Forelimb muscle (tissue), 1 donor: ENCODE measurements around the gene PCK2. TPM values are rescaled to one million over a fixed set of nuclear protein-coding genes. Genes with fewer than 3 reads are reported as not detected.

Experiments
- DNase-seq: peaks from one replicate; pipeline ENCODE4 v3.0.0-alpha.2; 2013; ENCODE audit warnings: low read depth
- polyA plus RNA-seq: library from polyadenylated mRNA; unstranded; fragments of 120-200 nt; gene quantifications from one replicate; pipeline ENCODE4 v1.2.1, GENCODE V29; 2013; ENCODE audit not compliant: insufficient read length

Gene PCK2
- polyA plus RNA-seq, 1 donor, result 3.6 TPM

DNA sequence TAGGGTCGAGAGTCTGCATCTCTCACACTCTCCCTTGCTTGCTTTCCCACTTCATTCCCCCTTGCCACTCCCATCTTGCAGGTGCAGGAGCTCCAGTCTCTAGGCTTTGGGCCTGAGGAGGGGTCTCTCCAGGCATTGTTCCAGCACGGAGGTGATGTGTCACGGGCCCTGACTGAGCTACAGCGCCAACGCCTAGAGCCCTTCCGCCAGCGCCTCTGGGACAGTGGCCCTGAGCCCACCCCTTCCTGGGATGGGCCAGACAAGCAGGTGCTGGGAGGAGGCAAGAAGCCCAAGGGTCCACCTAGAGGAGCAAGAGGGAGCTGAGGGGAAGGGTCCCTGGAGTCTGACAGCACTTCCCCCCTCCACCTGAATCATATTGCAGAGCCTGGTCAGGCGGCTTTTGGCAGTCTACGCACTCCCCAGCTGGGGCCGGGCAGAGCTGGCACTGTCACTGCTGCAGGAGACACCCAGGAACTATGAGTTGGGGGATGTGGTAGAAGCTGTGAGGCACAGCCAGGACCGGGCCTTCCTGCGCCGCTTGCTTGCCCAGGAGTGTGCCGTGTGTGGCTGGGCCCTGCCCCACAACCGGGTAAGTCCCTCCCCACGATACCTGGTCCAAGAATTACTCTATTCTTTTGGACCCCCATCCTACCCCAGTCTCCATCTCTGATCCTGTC is 57.4 kb downstream of the PCK2 start:
- no peak for DNase-seq

Other genes starting within 250 kb of the PCK2 start
- 20.9 TPM for gene DHRS4, start 140.5 kb upstream of the PCK2 start, polyA plus RNA-seq
- 9.2 TPM for gene DHRS4L2, start 105.4 kb upstream of the PCK2 start, polyA plus RNA-seq
- gene CARMIL3, start 42.3 kb upstream of the PCK2 start, polyA plus RNA-seq, result 0.18 TPM
- not detected for gene CPNE6, start 22.7 kb upstream of the PCK2 start, polyA plus RNA-seq
- 45.7 TPM for gene DCAF11, start 20.5 kb downstream of the PCK2 start, polyA plus RNA-seq
- gene NRL, start 20.6 kb downstream of the PCK2 start, polyA plus RNA-seq, result 1.8 TPM
- 164 TPM for gene FITM1, start 36.3 kb downstream of the PCK2 start, polyA plus RNA-seq
- gene PSME1, start 41.9 kb downstream of the PCK2 start, polyA plus RNA-seq, result 110 TPM
- gene EMC9, start 47.3 kb downstream of the PCK2 start, polyA plus RNA-seq, result 32.1 TPM
- 74.3 TPM for gene PSME2, start 52.3 kb downstream of the PCK2 start, polyA plus RNA-seq
- 32.6 TPM for gene RNF31, start 53.2 kb downstream of the PCK2 start, polyA plus RNA-seq
- 25.1 TPM for gene IRF9, start 67.0 kb downstream of the PCK2 start, polyA plus RNA-seq
- 8.2 TPM for gene REC8, start 77.8 kb downstream of the PCK2 start, polyA plus RNA-seq
- 26.4 TPM for gene IPO4, start 94.5 kb downstream of the PCK2 start, polyA plus RNA-seq
- gene TM9SF1, start 101.1 kb downstream of the PCK2 start, polyA plus RNA-seq, result 18.8 TPM
- gene TSSK4, start 111.4 kb downstream of the PCK2 start, polyA plus RNA-seq, result 5.0 TPM
- gene CHMP4A, start 119.2 kb downstream of the PCK2 start, polyA plus RNA-seq, result 40.0 TPM
- gene MDP1, start 121.8 kb downstream of the PCK2 start, polyA plus RNA-seq, result 5.5 TPM
- gene NEDD8, start 138.1 kb downstream of the PCK2 start, polyA plus RNA-seq, result 188 TPM
- gene GMPR2, start 138.6 kb downstream of the PCK2 start, polyA plus RNA-seq, result 53.3 TPM
- gene TINF2, start 148.3 kb downstream of the PCK2 start, polyA plus RNA-seq, result 37.0 TPM
- 0.86 TPM for gene TGM1, start 168.9 kb downstream of the PCK2 start, polyA plus RNA-seq
- gene RABGGTA, start 177.3 kb downstream of the PCK2 start, polyA plus RNA-seq, result 14.7 TPM
- gene DHRS1, start 205.5 kb downstream of the PCK2 start, polyA plus RNA-seq, result 15.0 TPM
- 21.1 TPM for gene NOP9, start 205.5 kb downstream of the PCK2 start, polyA plus RNA-seq
- 8.2 TPM for gene CIDEB, start 213.7 kb downstream of the PCK2 start, polyA plus RNA-seq
- 2.0 TPM for gene LTB4R2, start 215.8 kb downstream of the PCK2 start, polyA plus RNA-seq
- 2.1 TPM for gene LTB4R, start 217.2 kb downstream of the PCK2 start, polyA plus RNA-seq
- 15.2 TPM for gene ADCY4, start 240.8 kb downstream of the PCK2 start, polyA plus RNA-seq
- 1.1 TPM for gene RIPK3, start 245.7 kb downstream of the PCK2 start, polyA plus RNA-seq